NCI-H146 (cell line): ENCODE data around the gene LILRB2.
"Not testable (repeated sequence)": the region's sequence is repeated elsewhere in the genome, so short reads cannot be mapped to it uniquely, and the experiment has no call there.

Experiments
- DNase-seq: peaks from one replicate; lab custom pipeline; 2025; lab: John Stamatoyannopoulos, UW

The LILRB2 gene

GRCh38 chr19:54240372-54241336 lies 40.3 kb downstream of the LILRB2 start:
- DNase-seq, result not testable (repeated sequence)

DNA sequence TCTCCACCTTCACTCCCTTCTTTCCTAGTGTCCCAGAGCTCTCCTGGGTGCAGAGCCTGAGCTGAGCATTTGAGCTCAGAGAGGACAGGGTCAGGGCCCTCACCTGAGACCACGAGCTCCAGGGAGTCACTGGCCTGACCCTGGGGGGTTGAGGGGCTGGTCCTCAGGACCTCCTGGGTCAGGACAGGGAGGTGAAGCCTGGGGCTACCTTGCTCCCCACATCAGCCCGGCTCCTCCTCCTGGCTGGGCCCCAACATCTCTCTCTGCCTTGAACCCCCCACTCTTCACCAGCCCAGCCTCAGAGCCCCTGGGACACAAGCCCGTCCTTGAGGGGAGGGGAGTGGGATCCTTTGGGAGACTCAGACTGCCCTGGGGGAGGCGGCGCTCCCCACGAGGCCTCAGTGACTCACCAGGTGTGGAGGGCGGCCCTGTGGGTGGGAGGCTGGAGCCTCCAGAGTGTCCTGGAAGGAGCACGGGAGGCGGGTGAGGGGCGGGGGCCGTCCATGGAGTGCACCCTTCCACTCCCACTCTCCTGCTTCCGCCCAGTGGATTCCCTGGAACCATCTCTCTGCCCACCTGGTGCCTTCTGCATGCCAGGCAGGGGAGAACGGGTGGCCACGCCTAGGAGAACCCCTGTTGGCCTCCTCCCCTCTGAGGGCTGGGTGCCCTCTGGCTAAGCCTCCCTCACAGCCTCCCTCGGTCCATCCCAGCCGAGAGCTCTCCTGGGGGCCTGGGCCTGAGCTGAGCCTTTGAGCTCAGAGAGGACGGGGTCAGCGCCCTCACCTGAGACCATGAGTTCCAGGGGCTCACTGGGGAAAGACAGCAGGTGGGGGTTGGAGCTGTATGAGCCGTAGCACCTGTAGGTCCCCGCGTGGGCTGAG lies 41.2 kb downstream of the LILRB2 start:
- not testable (repeated sequence) for DNase-seq

GRCh38 chr19:54233941-54234340 lies 47.0 kb downstream of the LILRB2 start:
- DNase-seq, result no peak

DNA sequence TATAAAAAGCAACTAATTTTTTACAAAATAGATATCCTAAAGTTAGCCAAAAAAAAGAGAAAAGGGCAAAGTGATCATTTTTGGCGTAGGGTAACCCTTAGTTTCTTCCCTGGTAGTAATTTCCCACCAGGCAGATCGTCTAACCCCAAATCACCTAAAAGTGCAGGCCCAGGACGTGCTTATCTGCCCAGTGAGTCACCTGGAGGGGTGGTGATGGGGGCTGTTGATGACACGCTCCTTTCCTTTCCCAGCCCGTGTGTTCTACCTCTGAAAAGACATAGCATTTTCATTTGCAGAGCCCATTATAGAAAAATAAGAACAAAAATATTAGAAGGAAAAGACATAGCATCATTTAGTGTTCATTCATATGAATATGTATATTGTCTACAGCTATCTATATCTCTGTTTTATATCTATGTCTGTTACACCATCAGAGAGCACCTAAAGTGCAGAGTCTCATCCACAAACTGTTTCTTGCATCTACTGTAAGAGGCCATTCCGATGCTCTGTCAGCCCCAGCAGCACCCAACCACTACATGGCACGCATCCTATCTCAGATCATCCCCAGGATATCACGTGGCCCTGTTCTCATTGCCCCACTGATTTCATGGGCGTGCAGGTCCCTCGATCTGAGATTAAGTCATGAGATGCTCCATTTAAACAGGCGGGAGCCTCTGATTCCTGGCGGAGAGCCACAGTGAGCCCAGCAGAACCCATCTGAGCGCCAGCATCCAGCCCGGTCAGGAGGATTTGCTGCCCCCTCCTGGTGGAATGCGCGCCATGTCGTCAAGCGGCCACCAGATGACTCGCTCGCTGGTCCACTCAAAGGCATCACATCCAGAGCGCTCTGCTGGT lies 49.6 kb downstream of the LILRB2 start:
- peak; percentile 75 for DNase-seq

GRCh38 chr19:54230031-54230430 lies 50.9 kb downstream of the LILRB2 start:
- no peak for DNase-seq

DNA sequence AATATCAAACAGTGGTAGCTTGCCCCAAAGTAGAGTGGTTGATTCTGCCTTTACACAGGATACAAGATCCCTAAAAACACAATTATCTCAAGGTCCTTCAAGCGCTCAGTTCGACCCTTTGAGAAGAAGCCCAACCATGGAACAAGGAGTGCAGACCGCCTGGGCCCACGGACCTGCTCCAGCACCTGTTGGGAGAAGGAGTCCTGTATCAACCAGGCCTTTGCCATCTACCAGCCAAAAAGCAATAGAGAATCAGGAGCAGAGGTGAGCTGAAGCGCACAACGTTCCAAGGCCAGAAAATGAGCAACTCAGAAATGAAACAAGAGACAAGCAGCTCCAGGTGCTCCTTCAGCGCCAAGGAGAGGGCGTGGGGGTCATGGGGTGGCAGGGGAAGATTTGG lies 51.8 kb downstream of the LILRB2 start:
- DNase-seq, result no peak

DNA sequence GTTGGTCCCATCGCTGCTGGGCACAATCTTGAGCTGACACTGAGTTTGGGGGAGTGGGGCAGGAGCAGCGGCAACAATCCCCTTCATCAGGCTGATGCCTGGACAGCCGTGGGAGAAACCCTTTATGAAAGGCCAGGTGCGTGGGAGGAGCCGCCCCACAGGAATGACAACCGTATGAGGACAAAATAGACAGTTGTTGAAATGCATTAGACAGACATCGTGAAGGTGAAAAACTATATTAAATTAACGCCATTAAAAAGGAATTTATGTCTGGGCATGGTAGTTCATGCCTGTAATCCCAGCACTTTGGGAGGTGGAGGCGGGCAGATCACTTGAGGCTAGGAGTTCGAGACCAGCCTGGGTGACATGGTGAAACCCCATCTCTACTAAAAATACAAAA lies 56.3 kb downstream of the LILRB2 start:
- not testable (repeated sequence) for DNase-seq

GRCh38 chr19:54223937-54224281 lies 57.0 kb downstream of the LILRB2 start:
- not testable (repeated sequence) for DNase-seq
